PFSK-1 (cell line): Measurements from ENCODE around the gene GHDC.

Source experiments
- POLR2AphosphoS5 ChIP-seq: IDR thresholded peaks from 2 replicates; pipeline ENCODE4 v1.6.1; 2012; ENCODE audit warnings: low read depth, mild to moderate bottlenecking, control low read depth, low read length, moderate library complexity
- REST ChIP-seq, 2 experiments: IDR thresholded peaks; 2 replicates each; pipeline versions ENCODE4 v1.6.1 to v1.8.0; 2011 to 2012; ENCODE audit warnings: low read depth in 2 of 2, low read length in 2 of 2, control low read depth in 1 of 2, inconsistent platforms in 1 of 2, mild to moderate bottlenecking in 1 of 2, moderate library complexity in 1 of 2; ENCODE audit not compliant: insufficient read depth in 1 of 2
- TAF1 ChIP-seq: IDR thresholded peaks from 2 replicates; pipeline ENCODE4 v1.6.1; 2012; ENCODE audit warnings: low read length, control low read depth, borderline replicate concordance; ENCODE audit not compliant: insufficient read depth

DNA sequence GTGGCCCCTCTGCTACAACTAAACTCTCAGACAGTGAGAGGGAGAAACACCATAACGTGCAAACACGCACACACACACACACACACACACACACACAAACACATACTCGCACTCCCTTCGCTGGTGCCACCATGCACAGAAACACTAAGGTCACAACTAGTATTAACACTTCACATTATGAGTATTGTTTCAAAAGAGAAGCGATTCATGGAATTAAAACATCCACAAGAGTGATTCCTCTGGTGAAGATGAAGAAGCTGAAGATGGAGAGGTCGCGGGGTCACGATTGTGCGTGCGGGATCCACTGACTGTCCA lies 7.1 kb upstream of the GHDC start:
- no peak for TF ChIP-seq REST (IDR thresholded peaks at IDR 0.05; ENCODE audit: insufficient read depth in 1 of 2, low read depth in 2 of 2, low read length in 2 of 2)
- no peak for TF ChIP-seq TAF1
- TF ChIP-seq POLR2AphosphoS5: no peak
